ENCODE measurements around the gene CDK2AP2.

DNA sequence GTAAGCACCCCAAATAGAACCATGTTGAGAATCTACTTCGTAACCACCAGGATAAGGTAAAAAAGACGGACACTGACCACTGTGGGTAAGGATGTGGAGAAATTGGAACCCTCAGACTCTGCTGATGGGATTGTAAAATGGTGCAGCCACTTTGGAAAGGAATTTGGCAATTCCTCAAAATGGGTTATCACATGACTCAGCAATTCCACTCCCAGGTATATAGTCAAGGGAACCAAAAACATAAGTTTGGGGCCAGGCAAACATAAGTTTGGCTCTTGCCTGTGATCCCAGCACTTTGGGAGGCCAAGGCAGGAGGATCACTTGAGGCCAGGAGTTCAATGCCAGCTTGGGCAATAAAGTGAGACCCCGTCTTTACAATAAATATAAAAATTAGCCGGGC is 20.4 kb upstream of the CDK2AP2 start:
- TF ChIP-seq, protein P1, sequence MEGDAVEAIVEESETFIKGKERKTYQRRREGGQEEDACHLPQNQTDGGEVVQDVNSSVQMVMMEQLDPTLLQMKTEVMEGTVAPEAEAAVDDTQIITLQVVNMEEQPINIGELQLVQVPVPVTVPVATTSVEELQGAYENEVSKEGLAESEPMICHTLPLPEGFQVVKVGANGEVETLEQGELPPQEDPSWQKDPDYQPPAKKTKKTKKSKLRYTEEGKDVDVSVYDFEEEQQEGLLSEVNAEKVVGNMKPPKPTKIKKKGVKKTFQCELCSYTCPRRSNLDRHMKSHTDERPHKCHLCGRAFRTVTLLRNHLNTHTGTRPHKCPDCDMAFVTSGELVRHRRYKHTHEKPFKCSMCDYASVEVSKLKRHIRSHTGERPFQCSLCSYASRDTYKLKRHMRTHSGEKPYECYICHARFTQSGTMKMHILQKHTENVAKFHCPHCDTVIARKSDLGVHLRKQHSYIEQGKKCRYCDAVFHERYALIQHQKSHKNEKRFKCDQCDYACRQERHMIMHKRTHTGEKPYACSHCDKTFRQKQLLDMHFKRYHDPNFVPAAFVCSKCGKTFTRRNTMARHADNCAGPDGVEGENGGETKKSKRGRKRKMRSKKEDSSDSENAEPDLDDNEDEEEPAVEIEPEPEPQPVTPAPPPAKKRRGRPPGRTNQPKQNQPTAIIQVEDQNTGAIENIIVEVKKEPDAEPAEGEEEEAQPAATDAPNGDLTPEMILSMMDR (IDR thresholded peaks at IDR 0.05; ENCODE audit: low read depth, low read length) = no peak
- no peak for TF ChIP-seq EZH2phosphoT487 (IDR thresholded peaks at IDR 0.05; ENCODE audit: low read depth)
